GM12872 (cell line): Measurements from ENCODE around the gene PTPN11.

ENCODE experiments used
- TF ChIP-seq, protein P1 (sequence below): IDR thresholded peaks from 3 replicates; pipeline ENCODE4 v1.5.1; 2011; ENCODE audit warnings: low read depth, mild to moderate bottlenecking, low read length, moderate library complexity; ENCODE audit not compliant: insufficient read depth

PTPN11 gene

DNA sequence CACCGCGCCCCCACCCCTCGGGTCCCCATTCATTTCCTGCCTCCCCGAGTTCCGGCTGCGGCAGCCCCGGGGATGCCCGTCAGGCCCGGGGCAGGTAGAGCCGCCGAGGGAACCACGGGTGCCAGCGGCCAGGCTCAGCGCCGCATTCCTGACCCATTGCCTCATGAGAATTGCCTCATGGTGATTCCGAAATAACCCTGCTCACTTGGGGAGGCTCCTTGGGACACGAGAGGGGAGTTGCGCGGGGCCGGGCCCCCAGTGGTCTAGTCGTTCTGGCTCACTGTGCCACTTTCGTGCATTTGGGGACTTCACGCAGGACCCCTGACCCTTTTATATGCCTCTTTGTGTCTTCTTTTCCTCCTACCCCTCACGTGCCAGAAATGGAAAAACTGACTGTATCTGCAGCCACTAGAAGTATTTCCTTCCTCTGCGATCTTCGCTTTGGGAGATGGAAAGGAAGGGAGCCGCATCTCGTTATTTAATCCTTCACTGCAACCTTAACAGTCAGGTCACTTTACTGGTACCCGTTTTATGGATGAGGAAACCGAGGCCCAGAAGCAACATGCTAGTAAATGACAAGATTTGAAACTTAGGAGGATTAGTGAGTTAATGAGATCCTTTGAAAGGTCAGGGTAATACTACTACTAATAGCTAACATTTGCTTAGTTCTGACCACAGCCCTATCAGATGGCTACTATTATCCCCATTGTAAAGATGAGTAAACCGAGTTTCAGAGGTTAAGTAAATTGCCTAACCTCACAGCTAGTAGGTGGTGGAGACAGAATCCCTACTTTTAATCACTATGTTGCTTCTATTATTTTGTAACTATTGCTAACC is 768 bp downstream of the PTPN11 start:
- TF ChIP-seq, protein P1, sequence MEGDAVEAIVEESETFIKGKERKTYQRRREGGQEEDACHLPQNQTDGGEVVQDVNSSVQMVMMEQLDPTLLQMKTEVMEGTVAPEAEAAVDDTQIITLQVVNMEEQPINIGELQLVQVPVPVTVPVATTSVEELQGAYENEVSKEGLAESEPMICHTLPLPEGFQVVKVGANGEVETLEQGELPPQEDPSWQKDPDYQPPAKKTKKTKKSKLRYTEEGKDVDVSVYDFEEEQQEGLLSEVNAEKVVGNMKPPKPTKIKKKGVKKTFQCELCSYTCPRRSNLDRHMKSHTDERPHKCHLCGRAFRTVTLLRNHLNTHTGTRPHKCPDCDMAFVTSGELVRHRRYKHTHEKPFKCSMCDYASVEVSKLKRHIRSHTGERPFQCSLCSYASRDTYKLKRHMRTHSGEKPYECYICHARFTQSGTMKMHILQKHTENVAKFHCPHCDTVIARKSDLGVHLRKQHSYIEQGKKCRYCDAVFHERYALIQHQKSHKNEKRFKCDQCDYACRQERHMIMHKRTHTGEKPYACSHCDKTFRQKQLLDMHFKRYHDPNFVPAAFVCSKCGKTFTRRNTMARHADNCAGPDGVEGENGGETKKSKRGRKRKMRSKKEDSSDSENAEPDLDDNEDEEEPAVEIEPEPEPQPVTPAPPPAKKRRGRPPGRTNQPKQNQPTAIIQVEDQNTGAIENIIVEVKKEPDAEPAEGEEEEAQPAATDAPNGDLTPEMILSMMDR, result no peak

DNA sequence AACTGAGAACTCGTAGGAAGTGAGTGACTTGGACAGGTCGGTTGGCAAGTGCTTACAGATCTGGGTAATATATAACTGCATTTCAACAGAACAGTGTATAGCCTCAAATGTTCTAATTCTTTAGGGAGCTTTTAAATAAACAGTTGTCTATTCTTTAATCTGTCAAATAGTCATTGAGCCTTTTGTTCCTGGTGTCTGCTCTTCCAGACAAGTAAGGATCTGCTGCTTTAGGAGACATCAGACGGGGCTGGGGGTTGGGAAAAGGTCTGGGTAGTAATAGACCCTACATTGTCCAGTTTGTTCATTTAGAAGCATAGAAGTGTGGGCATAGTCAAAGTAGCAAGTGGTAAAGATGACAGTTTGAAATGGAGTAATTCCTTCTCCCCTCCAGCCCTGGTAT is 2.0 kb downstream of the PTPN11 start:
- TF ChIP-seq, protein P1, result no peak

DNA sequence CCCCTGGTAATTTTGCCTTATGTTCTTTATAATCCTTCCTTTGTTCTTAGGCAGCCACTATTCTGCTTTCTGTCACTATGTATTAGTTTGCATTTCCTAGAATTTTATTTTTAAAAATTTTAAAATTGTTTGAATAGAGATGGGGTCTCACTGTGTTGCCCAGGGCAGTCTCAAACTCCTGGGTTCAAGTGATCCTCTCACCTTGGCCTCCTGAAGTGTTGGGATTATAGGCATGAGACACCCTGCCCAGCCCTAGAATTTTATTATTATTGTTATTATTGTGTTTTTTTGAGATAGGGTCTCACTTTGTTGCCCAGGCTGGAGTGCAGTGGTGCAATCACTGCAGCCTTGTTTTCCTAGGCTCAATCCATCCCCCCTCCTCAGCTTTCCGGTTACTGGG is 2.6 kb downstream of the PTPN11 start:
- TF ChIP-seq, protein P1, result no peak

DNA sequence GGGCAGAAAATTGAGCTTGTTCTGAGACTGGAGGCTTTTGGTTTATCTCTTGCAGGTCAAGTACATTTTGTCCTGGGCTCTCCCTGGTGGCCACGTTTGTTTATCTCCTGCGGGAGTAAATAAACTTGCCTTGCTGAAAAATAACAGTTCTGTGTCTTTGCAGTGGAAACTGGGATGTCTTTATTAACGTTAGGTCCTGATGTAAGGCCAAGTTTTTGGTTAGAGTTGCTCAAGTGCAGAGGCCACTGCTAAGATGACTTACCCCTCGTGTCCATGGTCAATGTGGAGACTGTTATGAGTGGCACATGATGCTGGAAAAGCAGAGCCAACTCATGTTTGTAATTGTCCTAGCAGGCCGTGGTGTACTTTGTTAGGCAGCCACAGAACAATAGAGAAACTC is 3.8 kb downstream of the PTPN11 start:
- TF ChIP-seq, protein P1, result no peak

DNA sequence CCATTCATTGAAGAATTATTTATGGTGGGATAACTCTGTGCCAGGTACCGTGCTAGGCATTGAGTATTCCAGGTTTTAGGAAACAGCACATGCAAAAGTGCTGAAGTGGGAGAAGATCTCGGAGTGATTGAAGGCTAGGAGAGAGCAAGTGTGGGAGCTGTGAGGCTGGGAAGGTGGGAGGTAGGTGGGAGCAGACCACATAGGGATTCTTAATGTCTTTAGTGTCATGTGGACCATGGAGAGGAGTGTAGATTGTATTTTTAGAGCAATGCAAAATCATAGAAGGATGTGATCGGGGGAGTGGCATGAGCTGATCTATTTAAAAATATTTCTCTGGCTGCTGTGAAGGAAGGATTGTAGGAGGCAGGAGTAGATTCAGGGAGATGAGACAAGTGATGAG is 5.4 kb downstream of the PTPN11 start:
- TF ChIP-seq, protein P1, result no peak

DNA sequence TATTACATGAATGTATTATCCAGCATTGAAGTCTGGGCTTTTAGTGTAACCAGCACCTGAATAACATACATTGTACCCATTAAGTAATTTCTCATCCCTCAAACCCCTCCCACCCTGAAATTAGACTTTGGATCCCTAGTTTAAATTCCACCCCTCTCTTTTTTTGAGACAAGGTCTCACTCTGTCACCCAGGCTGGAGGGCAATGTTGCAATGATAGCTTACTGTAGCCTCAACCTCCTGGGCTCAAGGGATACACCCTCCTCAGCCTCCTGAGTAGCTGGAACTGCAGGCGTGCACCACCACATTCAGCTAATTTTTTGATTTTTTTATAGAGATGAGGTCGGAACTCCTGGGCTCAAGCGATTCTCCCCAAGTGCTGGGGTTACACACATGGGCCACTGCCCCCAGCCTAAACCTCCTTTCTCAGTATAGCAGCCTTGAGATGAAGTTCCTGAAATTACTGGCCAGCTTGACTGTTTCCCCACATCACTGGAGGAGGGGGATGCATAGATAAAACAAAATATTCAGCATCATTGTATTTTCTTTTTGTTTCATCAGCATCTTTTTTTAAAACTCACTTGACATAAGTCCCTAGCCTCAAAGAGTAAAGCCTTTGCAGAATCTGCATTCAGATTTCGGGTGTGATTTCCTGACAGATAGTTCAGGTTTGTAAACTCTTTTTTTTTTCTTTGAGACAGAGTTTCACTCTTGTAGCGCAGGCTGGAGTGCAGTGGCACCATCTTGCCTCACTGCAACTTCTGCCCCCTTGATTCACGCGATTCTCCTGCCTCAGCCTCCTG is 7.0 kb downstream of the PTPN11 start:
- TF ChIP-seq, protein P1, result no peak

DNA sequence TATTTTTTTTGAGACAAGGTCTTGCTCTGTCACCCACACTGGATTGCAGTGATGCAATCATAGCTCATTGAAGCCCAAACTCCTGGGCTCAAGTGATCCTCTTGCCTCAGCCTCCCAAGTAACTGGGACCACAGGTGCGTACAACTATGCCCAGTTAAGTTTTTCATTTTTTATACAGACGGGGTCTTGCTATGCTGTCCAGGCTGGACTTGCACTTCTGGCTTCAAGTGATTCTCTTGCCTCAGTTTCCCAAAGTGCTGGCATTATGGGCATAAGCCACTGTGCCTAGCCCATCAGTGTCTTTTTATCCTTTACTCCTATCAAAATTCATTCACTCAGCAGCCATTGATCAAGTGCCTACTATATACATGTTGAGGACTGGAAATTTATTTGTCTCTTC is 9.0 kb downstream of the PTPN11 start:
- TF ChIP-seq, protein P1, result no peak
